NCI-H82 treated with DMSO at 0.1 percent for 48 hours (cell line): ENCODE data around the gene CEACAM6.
"Not testable (repeated sequence)": the region's sequence is repeated elsewhere in the genome, so short reads cannot be mapped to it uniquely, and the experiment has no call there.

Experiments used
- DNase-seq: peaks from one replicate; lab custom pipeline; 2025; ENCODE audit not compliant: unreplicated experiment; lab: John Stamatoyannopoulos, UW

Gene CEACAM6

DNA sequence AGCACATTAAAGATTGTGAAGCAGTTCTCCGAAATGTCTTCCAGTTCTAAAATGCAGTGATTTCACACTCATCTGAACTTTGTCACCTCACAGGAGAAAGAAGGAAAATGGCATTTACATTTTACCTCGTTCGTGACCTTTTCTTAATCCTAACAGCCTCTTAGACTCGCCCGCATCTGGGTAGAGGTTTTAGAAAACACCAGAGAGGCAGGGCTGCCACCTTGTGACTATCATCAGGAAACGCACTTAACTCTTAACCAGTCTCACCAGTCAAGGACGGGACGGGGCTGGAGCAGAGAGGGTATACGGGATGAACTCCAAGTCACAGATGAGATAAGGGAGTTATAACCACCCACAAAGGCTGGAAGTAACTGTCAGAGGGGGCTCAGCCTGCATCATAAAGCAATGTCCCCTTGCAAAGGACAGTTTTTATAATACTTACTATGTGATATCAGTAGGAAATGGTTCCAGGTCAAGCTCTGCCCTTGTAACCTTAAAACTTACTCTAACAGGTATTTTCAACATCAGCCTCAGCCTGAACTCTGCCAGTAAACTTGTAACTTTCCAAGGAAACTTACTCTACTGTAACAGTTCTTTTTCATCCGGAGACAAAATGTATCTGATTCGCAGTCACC is 8.6 kb upstream of the CEACAM6 start:
- DNase-seq, result peak; percentile 2

DNA sequence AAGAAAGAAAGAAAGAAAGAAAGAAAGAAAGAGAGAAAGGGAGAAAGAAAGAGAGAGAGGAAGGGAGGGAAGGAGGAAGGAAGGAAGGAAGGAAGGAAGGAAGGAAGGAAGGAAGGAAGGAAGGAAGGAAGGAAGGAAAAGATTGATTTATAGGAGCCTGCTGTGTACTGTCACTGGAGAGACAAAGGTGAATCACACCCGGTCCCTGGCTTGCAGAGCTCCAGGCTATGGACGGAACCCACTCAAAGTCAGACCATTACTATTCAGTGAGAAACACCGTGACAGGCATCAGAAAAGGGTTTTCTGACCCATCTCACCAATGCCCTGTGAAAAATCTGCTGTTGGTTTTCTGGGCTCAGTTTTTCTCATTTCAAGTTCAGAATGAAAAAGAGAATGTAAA is 7.3 kb upstream of the CEACAM6 start:
- DNase-seq, result no peak

DNA sequence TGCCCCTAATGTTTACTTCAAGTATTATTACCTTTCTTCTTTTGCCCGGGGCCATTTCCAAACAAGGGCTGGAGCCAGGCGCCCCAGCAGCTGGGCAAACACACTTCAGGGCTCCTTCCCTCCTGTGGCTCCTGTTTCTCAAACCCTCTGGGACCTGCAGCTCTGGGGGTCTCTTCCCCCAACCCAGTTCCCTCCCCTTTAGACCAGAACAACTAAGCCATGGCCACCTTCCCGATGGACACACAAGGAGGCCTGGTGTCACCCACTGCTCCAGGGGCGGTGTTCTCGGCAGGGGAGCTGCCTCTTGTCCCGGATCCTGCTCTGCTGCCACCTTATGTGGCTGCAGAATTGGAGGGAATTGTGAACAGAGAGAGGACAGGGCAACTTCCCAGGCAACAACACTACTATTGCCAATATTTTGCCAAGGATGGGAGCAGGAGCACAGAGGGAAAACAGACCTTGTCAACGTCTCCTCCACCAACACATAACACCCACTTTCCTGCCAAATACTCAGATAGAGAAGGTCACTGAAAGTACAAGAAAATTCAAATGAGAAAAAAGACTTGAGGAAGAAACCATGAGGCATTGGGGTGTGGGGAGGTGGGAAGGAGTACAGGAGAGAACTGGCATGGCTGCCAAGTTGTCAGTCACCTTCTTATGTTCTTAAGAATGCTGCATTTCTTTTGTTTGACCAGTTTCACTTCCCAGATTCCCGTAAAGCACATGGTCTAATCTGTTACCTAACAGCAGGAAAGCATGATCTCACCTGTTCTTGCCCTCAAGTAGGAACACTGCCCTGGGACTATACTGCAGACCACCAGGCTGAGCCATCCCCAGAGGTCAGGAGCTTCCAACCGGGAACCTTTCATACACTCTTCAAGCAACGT is 4.8 kb upstream of the CEACAM6 start:
- not testable (repeated sequence) for DNase-seq

DNA sequence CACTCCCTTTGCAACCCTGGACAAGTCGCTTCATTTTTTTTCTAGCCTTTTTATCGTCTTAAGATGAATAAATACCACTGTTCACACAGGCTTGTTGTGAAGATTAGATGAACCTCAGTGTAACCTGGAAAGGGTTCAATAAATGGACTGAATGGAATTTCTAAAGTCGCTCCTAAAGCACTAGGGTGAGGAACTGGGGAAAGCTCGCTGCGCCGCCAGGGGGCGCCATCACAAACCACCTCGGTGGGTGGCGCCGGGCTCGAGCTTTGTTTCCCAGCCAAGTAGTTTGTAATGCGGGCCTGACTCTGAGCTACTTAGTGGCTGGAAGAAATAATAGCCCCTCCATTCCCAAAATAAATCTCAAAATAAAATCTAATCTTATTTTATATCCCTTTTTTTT is 2.2 kb upstream of the CEACAM6 start:
- no peak for DNase-seq

DNA sequence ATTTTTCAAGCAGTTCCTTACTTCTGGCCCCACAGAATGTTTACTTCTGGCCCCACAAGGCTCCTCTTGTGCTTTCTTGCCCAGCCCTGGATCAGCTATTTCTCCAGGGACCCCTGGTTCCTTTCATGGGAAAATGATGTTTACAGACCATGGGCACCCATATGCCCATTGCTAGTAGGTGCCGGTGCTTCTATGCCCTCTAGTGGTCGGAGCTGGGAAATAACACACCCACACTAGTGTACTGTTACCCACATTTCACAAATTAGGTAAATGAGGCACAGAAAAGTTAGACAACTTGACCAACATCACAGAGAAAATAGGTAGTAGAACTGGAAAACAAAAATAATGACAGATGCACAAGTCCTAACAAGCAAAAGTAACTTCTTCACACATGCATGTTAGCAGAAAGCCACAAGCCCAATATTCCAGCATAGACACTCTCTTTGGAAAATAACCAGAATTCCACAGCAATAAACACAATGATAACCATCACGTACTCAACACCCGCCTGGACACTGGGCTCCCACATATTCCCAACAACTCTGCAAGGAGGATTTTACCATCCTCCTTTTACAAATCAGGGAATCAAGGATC is 1.3 kb upstream of the CEACAM6 start:
- DNase-seq, result no peak

DNA sequence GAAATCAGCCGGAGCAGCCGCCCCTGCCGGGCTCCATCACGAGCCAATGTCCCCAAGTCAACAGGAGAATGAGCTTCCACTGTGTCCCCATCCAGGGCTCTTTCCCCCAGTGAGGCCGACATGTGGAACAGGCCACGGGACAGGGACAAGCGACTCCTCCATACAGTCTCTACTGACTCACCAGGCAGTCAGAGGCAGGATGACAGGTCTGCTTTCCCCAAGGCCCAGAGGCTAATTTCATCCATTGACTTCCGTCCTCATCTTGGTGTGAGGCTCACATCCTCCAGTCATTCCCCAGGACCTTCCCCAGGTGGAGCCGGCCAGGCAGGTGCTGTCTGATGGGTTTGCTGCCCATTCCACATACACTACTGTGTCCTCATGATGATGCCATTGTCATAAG is 3.5 kb downstream of the CEACAM6 start:
- no peak for DNase-seq

DNA sequence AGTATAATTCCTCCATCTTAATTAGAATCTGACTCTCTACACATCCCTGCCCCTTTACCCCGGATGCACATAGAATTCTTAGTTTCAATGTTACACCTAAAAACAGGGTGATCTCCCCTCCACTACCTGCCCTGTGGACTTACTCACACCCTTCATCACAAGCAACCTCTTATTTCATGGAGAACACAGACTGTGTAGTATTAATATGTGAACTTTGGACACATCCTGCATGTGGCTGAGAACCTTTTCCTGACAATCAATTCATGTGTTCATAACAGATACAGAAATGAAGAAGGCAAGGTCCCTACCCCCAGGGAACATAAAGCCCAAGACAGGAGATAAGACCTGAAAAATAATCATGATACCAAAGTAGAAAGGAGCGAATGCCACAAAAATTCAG is 11.8 kb downstream of the CEACAM6 start:
- no peak for DNase-seq

DNA sequence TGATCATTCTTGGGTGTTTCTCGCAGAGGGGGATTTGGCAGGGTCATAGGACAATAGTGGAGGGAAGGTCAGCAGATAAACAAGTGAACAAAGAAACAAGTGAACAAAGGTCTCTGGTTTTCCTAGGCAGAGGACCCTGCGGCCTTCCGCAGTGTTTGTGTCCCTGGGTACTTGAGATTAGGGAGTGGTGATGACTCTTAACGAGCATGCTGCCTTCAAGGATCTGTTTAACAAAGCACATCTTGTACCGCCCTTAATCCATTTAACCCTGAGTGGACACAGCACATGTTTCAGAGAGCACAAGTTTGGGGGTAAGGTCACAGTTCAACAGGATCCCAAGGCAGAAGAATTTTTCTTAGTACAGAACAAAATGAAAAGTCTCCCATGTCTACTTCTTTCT is 12.8 kb downstream of the CEACAM6 start:
- not testable (repeated sequence) for DNase-seq

DNA sequence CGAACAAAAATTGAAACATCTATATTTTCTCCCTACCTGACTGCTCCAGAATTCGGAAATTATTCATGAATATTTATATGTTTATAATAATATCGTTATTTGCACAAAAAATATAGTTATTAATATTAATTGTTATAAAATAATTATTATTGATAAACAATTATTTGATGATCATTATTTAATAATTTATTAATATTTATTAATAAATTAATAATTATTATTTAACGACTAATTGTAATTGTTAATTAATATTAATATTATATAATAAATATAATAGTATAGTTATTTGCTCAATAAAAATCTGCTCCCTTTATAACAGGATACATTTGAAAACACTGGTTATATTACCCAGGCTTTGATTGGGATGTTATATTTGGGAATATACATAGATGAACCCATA is 14.3 kb downstream of the CEACAM6 start:
- no peak for DNase-seq

DNA sequence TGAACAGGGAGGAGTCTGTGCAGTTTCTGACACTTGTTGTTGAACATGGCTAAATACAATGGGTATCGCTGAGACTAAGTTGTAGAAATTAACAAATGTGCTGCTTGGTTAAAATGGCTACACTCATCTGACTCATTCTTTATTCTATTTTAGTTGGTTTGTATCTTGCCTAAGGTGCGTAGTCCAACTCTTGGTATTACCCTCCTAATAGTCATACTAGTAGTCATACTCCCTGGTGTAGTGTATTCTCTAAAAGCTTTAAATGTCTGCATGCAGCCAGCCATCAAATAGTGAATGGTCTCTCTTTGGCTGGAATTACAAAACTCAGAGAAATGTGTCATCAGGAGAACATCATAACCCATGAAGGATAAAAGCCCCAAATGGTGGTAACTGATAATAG is 16.1 kb downstream of the CEACAM6 start:
- no peak for DNase-seq

DNA sequence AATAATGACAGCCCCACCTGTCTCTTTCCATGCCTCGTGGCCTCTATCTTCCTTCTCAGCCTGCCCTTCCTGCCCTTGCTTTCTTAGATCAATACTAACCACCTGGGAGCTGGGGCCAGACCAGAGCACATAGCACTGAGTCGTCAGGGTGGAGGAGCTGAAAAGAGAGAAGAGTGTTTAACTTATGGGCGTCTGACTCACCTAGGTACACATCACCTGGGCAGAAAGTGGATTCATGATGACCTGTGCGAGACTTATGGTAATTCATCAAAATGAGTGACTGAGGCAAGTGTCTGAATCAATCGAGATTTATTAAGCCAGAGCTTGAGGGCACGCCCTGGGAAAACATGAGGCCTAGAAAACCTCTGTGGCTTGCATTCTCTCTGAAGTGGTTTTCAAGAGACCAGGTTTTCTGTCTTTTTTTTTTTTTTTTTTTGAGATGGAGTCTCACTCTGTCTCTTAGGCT is 19.2 kb downstream of the CEACAM6 start:
- DNase-seq, result no peak

DNA sequence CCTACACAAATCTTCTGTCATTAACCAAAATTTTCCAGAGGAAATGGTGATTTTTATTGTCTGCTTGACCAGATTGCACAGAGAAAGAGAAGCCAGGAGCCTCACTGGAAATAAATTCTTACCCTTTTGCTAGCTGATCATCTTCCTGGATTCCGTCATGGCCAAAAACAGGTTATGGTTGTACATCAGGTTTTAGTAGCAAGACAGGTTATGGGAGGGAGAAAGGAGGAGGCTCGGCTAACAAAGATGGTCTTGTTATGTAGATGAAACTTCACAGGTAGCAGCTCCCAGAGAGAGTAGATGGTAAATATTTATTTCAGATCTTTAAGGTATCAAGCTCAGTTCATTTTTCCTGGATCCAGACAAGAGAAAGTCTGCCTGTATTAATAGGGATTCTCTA is 21.4 kb downstream of the CEACAM6 start:
- no peak for DNase-seq

DNA sequence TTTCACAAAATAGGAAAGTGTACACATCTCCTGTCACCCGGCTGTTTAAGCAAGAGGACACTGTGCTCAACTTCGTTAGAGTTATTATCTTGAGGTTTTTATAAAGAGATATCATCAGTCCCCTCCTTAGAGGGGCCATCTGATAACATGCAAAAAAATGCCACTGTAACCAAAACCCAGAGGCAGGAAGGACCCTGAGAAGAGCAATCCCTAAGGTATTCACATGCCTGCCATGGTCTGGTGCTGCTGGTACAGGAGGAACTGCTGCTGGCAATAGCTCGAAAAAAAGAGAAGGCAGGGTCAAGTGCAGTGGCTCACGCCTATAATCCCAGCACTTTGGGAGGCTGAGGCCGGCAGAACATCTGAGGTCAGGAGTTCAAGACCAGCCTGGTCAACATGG is 28.3 kb downstream of the CEACAM6 start:
- no peak for DNase-seq

DNA sequence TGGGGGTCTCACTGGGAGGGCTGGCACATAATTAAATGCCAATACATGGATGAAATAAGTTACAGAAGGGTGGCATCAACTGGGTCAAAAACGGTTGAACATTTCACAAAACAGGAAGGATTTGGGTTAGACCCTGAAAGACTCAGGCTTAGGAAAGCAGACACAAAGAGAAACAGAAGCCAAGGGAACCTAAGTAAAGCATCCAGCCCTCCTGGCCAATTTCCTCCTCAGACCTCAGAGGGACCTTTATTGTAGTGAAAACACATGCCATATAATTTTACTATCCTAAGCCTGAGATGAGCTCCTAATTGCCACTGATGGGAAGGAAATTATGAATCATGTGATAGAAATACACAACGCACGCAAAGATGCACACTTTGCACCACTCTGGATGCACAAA is 29.0 kb downstream of the CEACAM6 start:
- DNase-seq, result no peak

DNA sequence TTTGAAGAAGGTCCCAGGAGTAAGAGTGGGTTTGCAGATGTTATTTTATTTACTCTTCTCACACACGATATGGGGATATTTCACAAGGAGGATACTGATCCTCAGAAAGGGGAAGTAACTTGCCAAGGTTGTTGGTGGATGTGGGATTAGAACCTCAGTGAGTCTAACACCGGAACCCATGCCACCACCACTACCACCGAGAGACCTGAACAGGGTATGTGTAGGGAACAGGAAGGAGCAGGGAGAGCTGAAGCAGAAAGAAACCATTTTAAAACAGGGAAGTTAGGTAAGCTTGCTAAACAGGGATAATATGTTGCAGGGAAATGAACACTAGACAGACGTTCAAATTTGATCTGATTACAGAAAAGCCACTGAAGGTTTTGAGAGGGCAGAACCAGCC is 29.4 kb downstream of the CEACAM6 start:
- DNase-seq, result no peak

DNA sequence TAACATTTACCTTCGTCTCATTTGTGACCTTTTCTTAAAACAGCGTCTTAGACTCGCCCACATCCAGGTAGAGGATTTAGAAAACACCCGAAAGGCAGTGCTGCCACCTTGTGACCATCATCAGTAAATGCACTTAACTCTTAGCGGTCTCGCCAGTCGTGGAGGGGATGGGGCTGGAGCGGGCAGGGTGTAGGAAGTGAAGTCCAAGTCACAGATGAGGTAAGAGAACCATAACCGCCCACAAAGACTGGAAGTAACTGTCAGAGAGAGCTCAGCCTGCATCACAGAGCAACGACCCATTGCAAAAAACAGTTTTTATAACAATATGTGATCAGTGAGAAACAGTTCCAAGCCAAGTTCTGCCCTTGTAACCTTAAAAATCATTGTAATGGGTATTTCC is 30.3 kb downstream of the CEACAM6 start:
- peak; percentile 42 for DNase-seq

DNA sequence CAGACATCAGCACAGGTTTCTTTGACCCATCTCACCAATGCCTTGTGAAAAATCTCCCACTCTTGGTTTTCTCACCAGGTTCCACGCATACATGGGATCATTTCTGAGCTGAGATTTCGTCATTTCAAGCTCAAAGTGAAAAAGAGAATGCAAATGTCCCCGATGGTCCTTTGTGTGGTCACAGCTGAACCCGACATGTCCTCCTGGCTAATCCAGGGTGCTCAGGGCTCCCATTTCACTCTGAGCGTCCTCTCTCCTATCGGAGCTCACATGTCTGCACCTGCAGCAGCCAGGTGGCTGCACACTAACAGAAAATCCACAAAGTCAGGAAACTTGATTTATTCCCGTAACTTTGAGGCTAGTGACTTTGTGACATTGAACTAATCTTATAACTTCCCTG is 31.7 kb downstream of the CEACAM6 start:
- no peak for DNase-seq

DNA sequence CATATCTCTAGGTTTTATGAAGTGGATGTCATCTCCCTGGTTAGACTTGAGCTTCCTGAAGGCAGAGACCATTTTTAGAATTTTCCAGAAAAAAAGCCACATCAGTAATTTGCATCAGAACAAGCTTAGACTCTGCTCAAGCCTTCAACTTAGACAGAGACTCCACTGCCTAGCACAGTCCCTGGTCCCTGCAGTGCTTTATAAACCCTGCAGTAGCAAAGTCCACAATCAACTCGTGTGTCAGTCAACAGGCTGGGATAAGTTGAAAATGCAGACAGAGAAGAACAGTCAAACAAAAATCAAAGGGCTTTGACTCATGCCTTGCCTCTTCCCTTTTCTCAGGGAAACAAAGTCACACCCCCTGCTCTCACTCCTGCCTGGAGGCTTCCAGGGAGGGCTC is 33.2 kb downstream of the CEACAM6 start:
- not testable (repeated sequence) for DNase-seq

DNA sequence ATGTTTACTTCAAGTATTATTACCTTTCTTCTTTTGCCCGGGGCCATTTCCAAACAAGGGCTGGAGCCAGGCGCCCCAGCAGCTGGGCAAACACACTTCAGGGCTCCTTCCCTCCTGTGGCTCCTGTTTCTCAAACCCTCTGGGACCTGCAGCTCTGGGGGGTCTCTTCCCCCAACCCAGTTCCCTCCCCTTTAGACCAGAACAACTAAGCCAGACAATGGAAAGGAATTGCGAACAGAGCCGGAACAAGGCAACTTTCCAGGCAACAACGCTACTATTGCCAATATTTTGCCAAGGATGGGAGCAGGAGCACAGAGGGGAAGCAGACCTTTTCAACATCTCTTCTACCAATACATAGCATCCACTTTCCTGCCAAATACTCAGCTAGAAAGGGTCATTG is 33.7 kb downstream of the CEACAM6 start:
- DNase-seq, result not testable (repeated sequence)

DNA sequence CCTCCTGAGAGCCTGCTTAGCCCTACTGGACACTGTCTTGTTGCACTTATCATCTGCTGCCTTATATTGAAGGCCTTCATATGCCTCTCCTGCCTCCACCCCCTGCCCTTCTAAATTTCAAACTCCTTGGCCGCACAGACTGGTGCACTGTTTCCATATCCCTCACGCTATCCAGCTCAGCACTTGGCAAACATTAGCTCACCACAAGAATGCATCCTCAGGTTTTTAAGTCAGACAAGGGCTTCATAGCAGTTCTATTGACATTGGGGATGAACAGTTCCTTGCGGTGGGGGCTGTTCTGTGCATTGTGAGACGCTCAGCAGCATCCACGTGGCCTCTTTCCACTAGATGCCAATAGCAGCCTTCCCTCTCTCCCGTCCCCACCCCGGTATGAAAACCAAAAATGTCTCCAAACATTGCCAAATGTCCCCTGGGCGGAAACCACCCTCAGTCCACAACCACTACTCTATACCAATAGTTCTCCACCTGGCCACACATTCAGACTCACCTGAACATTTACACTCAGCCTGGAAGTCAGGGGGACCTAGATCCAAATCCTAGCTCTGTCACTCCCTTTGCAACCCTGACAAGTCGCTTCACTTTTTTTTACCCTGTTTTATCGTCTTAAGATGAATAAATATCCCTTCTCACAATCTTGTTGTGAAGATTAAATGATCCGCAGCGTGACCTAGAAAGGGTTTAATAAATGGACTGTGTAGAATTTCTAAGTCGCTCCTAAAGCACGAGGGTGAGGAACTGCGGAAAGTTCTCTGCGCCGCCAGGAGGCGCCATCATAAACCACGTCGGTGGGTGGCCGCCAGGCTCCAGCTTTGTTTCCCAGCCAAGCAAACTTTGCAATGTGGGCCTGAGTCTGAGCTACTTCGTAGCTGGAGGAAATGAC is 37.4 kb downstream of the CEACAM6 start:
- peak; percentile 9 for DNase-seq

DNA sequence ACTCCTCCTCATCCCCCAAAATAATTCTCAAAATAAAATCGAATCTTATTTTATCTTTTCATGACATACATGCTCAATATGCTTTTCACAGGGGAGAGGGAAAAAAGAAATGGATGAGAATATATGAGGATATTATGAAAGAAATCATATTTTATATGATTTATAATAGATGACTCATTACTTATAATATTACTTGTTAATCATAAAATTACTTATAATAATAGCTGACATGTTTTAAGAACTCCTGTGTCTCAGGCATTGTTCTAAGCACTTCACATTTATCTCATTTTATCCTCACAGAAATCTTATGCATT is 38.0 kb downstream of the CEACAM6 start:
- DNase-seq, result no peak
